ENCODE data around the gene SNAP23. TPM values are rescaled to one million over a fixed set of nuclear protein-coding genes. Genes with fewer than 3 reads are reported as not detected.

Gene SNAP23
- total RNA-seq, 1 experiment from 2014 or later: 68.3 TPM

GRCh38 chr15:42548249-42549031 is 53.0 kb downstream of the SNAP23 start, which contains the start of the genes HAUS2 and LRRC57 (continued):
- TF ChIP-seq ZBTB43 (CRISPR knock-in tag; IDR thresholded peaks at IDR 0.05) (no peak), ATF2 (CRISPR knock-in tag; IDR thresholded peaks at IDR 0.05; ENCODE audit: borderline replicate concordance, low read depth) (no peak), ZNF423 (CRISPR knock-in tag; IDR thresholded peaks at IDR 0.05) (no peak), CREM (CRISPR knock-in tag; IDR thresholded peaks at IDR 0.05) (peak; percentile 99), TCF7 (CRISPR knock-in tag; IDR thresholded peaks at IDR 0.05; ENCODE audit: low read depth) (no peak), ZNF138 (CRISPR knock-in tag; conservative IDR thresholded peaks at IDR 0.05) (no peak), ATF6 (CRISPR knock-in tag; IDR thresholded peaks at IDR 0.05) (no peak), OVOL2 (CRISPR knock-in tag; IDR thresholded peaks at IDR 0.05; ENCODE audit: borderline replicate concordance) (no peak), NFE2L1 (CRISPR knock-in tag; IDR thresholded peaks at IDR 0.05) (no peak; the same call in 1 of the 2 replicates), ERG (CRISPR knock-in tag; IDR thresholded peaks at IDR 0.05) (no peak), MAX (CRISPR knock-in tag; IDR thresholded peaks at IDR 0.05) (0 out of 2 replicates have a peak, but pooled peaks have one; percentile 70), PRDM15 (CRISPR knock-in tag; IDR thresholded peaks at IDR 0.05) (no peak), NFATC4 (CRISPR knock-in tag; IDR thresholded peaks at IDR 0.05) (no peak), ZNF425 (CRISPR knock-in tag; conservative IDR thresholded peaks at IDR 0.05) (no peak), E2F4 (CRISPR knock-in tag; IDR thresholded peaks at IDR 0.05; ENCODE audit: borderline replicate concordance, low read depth) (0 out of 2 replicates have a peak, but pooled peaks have one; percentile 70), FOXJ3 (CRISPR knock-in tag; IDR thresholded peaks at IDR 0.05; ENCODE audit: borderline replicate concordance) (no peak), ZNF232 (CRISPR knock-in tag; IDR thresholded peaks at IDR 0.05) (no peak), SP1 (CRISPR knock-in tag; conservative IDR thresholded peaks at IDR 0.05) (peak; percentile 97), JUN (CRISPR knock-in tag; IDR thresholded peaks at IDR 0.05) (no peak), ZNF416 (CRISPR knock-in tag; IDR thresholded peaks at IDR 0.05) (no peak)
